DND-41 (cell line): ENCODE results near the gene KCNAB2.

Experiments used
- EZH2 ChIP-seq: IDR thresholded peaks from 3 replicates; pipeline ENCODE4 v1.6.1; 2012; ENCODE audit warnings: borderline replicate concordance, low read depth, mild to moderate bottlenecking, moderate library complexity, low read length, inconsistent platforms; ENCODE audit not compliant: severe bottlenecking
- TF ChIP-seq, protein P1 (sequence below): IDR thresholded peaks from 2 replicates; pipeline ENCODE4 v1.5.1; 2012; ENCODE audit warnings: borderline replicate concordance, low read length, moderate library complexity, mild to moderate bottlenecking; ENCODE audit not compliant: poor library complexity, severe bottlenecking; ENCODE audit errors: extremely low read depth

DNA sequence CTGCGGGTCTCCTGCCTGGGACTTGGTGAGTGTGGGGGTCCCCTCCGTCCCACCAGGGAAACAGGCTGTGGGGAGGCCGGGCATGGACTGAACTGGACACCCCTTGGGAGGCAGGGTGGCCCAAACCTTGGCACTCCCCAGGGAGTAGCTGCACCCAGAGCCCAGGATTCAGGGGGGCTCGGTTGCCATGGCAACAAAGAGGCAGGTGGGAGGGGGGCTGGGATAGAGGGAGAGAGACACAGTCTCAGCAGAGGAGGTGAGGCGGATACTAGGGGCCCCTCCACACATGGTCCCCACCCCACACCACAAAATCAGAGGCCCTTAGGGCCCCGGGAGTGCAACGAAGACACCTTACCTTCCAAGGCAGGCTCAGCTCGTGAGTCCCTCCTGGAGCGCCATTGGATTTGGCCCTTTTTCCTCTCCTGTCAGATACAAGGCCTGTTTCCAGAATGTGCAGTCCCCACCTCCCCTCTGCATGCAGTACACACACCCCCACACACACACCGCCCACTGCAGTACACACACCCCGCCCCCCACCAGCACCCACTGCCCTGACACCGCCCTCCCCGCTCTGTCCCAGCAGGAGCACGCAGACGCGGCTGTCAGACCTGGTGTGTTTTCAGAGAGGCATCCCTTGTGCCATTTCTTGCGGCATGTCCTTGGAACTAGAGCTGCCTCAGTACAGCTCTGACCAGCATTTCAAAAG, 27.2 kb downstream of the KCNAB2 start:
- TF ChIP-seq, protein P1, sequence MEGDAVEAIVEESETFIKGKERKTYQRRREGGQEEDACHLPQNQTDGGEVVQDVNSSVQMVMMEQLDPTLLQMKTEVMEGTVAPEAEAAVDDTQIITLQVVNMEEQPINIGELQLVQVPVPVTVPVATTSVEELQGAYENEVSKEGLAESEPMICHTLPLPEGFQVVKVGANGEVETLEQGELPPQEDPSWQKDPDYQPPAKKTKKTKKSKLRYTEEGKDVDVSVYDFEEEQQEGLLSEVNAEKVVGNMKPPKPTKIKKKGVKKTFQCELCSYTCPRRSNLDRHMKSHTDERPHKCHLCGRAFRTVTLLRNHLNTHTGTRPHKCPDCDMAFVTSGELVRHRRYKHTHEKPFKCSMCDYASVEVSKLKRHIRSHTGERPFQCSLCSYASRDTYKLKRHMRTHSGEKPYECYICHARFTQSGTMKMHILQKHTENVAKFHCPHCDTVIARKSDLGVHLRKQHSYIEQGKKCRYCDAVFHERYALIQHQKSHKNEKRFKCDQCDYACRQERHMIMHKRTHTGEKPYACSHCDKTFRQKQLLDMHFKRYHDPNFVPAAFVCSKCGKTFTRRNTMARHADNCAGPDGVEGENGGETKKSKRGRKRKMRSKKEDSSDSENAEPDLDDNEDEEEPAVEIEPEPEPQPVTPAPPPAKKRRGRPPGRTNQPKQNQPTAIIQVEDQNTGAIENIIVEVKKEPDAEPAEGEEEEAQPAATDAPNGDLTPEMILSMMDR = no peak
- no peak for TF ChIP-seq EZH2
